Fibroblast of lung (primary cell): ENCODE measurements around the gene NOSIP. TPM values are rescaled to one million over a fixed set of nuclear protein-coding genes. Genes with fewer than 3 reads are reported as not detected.

Source experiments
- DNase-seq, 2 donors: peaks; one replicate each; pipeline versions ENCODE4 v3.0.0 to v3.0.0-alpha.2; 2010; ENCODE audit warnings: low read depth in 2 of 2
- H2AFZ ChIP-seq: 2 replicates; pipeline ENCODE4 v1.5.1; 2012; ENCODE audit warnings: low read length, control low read depth, inconsistent platforms
- H3K27ac ChIP-seq: 2 replicates; pipeline ENCODE4 v1.5.1; 2011; ENCODE audit warnings: low read length, control low read depth; ENCODE audit not compliant: insufficient read depth
- H3K27me3 ChIP-seq: 2 replicates; pipeline ENCODE4 v1.5.1; 2011; ENCODE audit warnings: mild to moderate bottlenecking, low read length; ENCODE audit not compliant: control insufficient read depth, insufficient read depth
- H3K36me3 ChIP-seq: 2 replicates; pipeline ENCODE4 v1.5.1; 2011; ENCODE audit warnings: low read length; ENCODE audit not compliant: control insufficient read depth, insufficient read depth
- H3K4me1 ChIP-seq: 2 replicates; pipeline ENCODE4 v1.5.1; 2011; ENCODE audit warnings: low read length; ENCODE audit not compliant: control insufficient read depth, insufficient read depth; ENCODE audit errors: extremely low read depth
- H3K4me2 ChIP-seq: 2 replicates; pipeline ENCODE4 v1.5.1; 2011; ENCODE audit warnings: low read length, control low read depth; ENCODE audit not compliant: insufficient read depth; ENCODE audit errors: extremely low read depth
- H3K4me3 ChIP-seq, 4 experiments: fragments of 200-600 bp in 1 of 4; sonication (generic) in 1 of 4; replicated peaks in 1 of 4; 2 replicates each; pipeline ENCODE4 v1.5.1; 2011 to 2016; ENCODE audit warnings: low read length in 4 of 4, low read depth in 3 of 4, mild to moderate bottlenecking in 3 of 4, control low read depth in 2 of 4, inconsistent platforms in 1 of 4, mixed read lengths in 1 of 4; ENCODE audit not compliant: insufficient read depth in 1 of 4; ENCODE audit errors: control extremely low read depth in 1 of 4
- H3K79me2 ChIP-seq: 2 replicates; pipeline ENCODE4 v1.5.1; 2012; ENCODE audit warnings: mild to moderate bottlenecking, low read length, inconsistent platforms; ENCODE audit not compliant: control insufficient read depth, insufficient read depth
- H3K9ac ChIP-seq: 2 replicates; pipeline ENCODE4 v1.5.1; 2011; ENCODE audit warnings: mild to moderate bottlenecking, low read length, control low read depth; ENCODE audit not compliant: insufficient read depth
- H3K9me3 ChIP-seq: 2 replicates; pipeline ENCODE4 v1.5.1; 2012; ENCODE audit warnings: low read depth, low read length; ENCODE audit not compliant: control insufficient read depth, insufficient read depth
- H4K20me1 ChIP-seq: 2 replicates; pipeline ENCODE4 v1.5.1; 2011; ENCODE audit warnings: low read length; ENCODE audit not compliant: control insufficient read depth, insufficient read depth; ENCODE audit errors: extremely low read depth
- EZH2 ChIP-seq: IDR thresholded peaks from 2 replicates; pipeline ENCODE4 v1.5.1; 2012; ENCODE audit warnings: low read length, control low read depth, mild to moderate bottlenecking; ENCODE audit errors: missing control alignments
- polyA plus RNA-seq, 2 donors: library from polyadenylated mRNA; depleted of rRNA in 1 of 2; stranded (reverse) in 1 of 2; unstranded in 1 of 2; fragments of >200 nt; gene quantifications; 2 replicates each; pipeline ENCODE4 v1.2.1, GENCODE V29; 2011 to 2012; ENCODE audit warnings: missing spikeins in 1 of 2
- total RNA-seq: library from RNA; depleted of rRNA; stranded (reverse); fragments of >200 nt; gene quantifications from 2 replicates; pipeline ENCODE4 v1.2.1, GENCODE V29; 2014
- TF ChIP-seq, protein P1 (sequence below), 2 donors: IDR thresholded peaks in 1 of 2; conservative IDR thresholded peaks in 1 of 2; 1 replicate in 1 of 2; 2 replicates in 1 of 2; pipeline ENCODE4 v1.5.1; 2011 to 2012; ENCODE audit warnings: low read length in 2 of 2, control low read depth in 1 of 2, inconsistent platforms in 1 of 2, low read depth in 1 of 2, mild to moderate bottlenecking in 1 of 2

NOSIP gene
- total and polyA plus RNA-seq, 2 donors (not counting 1 experiment from before 2014, with no cell fraction given): 41.2 to 67.9 TPM

DNA sequence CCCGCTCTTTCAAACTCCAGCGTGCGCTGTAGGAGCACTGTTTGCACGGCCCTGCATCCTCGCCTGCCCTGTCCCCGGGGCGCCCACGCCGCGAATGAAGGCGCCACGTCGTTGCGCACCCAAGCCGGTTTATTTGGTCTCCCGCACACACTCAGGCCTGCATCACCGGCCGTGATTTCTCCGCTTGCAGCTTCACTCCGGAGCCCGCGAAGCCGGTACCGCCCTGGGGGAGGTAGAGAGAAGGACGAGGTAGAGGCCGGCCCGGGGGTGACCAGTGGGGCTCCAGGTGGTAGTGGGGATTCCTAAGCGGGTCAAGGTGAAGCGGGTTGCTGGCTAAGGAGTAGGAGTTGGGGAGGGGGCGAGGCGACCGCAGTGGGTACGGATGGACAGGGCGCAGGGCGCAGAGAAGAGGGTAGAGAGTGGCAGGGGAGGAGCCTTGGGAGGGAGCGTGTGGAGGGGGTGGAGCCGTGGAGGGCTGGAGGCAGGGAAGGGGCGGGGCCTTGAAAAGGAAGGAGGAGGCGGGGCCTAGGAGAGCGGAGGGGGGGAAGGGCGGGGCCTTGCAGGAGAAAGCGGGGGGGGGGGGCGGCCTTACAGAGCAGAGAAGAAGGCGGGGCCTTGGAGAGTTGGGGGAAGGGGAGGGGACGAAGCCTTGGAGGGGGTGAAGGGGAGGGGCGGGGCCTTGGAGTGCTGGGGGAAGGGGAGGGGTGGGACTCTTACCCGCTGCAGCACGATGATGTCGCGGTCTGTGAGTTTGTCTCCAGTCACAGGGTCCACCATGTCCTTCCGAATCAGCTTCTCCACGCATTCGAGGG is 24.6 kb downstream of the NOSIP start:
- no peak overlapping the region for H3K27ac ChIP-seq
- H3K27me3 ChIP-seq: no peaks in the 10 kb centered on the region
- H3K79me2 ChIP-seq: no peaks in the 10 kb centered on the region
- TF ChIP-seq, protein P1, sequence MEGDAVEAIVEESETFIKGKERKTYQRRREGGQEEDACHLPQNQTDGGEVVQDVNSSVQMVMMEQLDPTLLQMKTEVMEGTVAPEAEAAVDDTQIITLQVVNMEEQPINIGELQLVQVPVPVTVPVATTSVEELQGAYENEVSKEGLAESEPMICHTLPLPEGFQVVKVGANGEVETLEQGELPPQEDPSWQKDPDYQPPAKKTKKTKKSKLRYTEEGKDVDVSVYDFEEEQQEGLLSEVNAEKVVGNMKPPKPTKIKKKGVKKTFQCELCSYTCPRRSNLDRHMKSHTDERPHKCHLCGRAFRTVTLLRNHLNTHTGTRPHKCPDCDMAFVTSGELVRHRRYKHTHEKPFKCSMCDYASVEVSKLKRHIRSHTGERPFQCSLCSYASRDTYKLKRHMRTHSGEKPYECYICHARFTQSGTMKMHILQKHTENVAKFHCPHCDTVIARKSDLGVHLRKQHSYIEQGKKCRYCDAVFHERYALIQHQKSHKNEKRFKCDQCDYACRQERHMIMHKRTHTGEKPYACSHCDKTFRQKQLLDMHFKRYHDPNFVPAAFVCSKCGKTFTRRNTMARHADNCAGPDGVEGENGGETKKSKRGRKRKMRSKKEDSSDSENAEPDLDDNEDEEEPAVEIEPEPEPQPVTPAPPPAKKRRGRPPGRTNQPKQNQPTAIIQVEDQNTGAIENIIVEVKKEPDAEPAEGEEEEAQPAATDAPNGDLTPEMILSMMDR (conservative IDR thresholded peaks at IDR 0.05 in 1 of 2, IDR thresholded peaks at IDR 0.05 in 1 of 2; ENCODE audit: low read depth in 1 of 2, low read length in 2 of 2): no peak
- TF ChIP-seq EZH2: no peak
- no peaks in the 10 kb centered on the region for H4K20me1 ChIP-seq
- H3K9ac ChIP-seq: no peak overlapping the region
- peaks cover 33% of the 10 kb centered on the region for H3K36me3 ChIP-seq
- no peak overlapping the region for H2AFZ ChIP-seq
- peak; percentile 56 for DNase-seq
- no peaks in the 10 kb centered on the region for H3K9me3 ChIP-seq
- H3K4me1 ChIP-seq: peaks cover 4% of the 10 kb centered on the region
- no peak overlapping the region for H3K4me3 ChIP-seq
- no peak overlapping the region for H3K4me2 ChIP-seq

DNA sequence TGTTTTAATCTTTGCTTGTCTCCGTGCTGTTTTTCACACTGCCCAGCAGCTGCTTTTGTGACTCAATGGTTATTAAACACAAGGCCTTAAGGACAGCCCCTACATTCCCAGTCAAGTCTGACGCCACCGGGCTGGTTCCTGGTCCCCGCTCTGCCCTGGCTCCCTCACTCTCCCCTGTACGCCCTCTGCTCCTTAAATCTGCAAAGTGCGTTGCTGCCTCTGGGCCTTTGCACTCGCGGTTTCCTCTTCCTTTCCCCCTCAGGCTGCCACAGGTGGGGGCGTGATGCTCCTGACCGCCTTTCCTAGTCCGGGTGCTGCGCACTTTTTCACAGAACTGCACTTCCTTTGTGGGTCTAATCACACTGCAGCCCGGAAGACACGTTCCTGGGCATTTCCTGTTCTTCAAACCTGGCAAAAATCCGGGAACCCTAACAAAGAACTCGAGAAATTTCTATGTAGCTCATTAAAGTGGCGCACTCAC is 25.6 kb downstream of the NOSIP start:
- H3K4me1 ChIP-seq: no peaks in the 10 kb centered on the region
- H3K36me3 ChIP-seq: peaks cover 29% of the 10 kb centered on the region
- no peak overlapping the region for H3K27ac ChIP-seq
- no peaks in the 10 kb centered on the region for H3K27me3 ChIP-seq
- no peaks in the 10 kb centered on the region for H4K20me1 ChIP-seq
- H3K79me2 ChIP-seq: no peaks in the 10 kb centered on the region
- no peak overlapping the region for H3K9ac ChIP-seq
- TF ChIP-seq, protein P1 (conservative IDR thresholded peaks at IDR 0.05 in 1 of 2, IDR thresholded peaks at IDR 0.05 in 1 of 2; ENCODE audit: low read depth in 1 of 2, low read length in 2 of 2): no peak
- no peak for TF ChIP-seq EZH2
- no peak overlapping the region for H3K4me2 ChIP-seq
- no peak overlapping the region for H3K4me3 ChIP-seq
- no peak overlapping the region for H2AFZ ChIP-seq
- H3K9me3 ChIP-seq: no peaks in the 10 kb centered on the region
- no peak for DNase-seq

DNA sequence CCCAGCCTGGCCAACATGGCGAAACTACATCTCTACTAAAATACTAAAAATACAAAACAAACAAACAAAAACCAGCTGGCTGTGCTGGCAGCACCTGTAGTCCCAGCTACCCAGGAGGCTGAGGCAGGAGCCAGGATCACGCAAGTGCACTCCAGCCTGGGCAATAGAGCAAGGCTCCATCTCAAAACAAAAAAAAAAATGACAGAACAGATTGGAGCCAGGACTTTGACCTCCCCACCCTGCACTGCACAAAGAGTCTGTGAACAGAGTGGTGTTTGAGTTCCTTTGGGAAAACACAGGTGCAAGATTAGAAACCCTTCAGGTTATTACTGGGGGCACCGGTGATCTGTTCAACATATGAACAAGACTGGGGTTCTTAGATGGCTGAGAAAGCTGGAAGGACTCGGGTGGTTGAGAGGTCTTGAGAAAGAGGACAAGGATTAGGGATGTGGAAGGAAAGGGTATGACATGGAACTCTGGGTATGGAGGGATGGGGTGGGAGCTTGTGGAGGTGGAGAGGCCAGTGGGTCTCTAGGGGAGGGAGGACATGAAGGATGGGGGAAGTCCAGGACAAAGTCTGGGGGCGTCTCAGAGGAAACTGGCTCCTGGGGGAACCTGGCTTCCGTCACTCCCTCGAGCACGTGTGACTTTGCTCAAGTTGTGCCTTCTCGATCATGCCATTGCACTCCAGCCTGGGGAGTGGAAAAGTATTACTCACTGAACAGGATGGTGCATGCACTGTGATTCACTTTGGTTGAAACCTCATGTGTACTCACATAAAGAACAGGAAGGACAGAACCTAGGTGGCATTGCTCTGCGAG is 26.7 kb downstream of the NOSIP start:
- Histone ChIP-seq H3K4me3 (no peak overlapping the region), H3K9ac (no peak overlapping the region), H3K27me3 (no peaks in the 10 kb centered on the region), H3K27ac (no peak overlapping the region), H2AFZ (no peak overlapping the region), H3K9me3 (no peaks in the 10 kb centered on the region), H3K4me1 (no peaks in the 10 kb centered on the region), H4K20me1 (no peaks in the 10 kb centered on the region), H3K4me2 (no peak overlapping the region), H3K79me2 (no peaks in the 10 kb centered on the region), H3K36me3 (peaks cover 25% of the 10 kb centered on the region)
- TF ChIP-seq, protein P1 (conservative IDR thresholded peaks at IDR 0.05 in 1 of 2, IDR thresholded peaks at IDR 0.05 in 1 of 2; ENCODE audit: low read depth in 1 of 2, low read length in 2 of 2): no peak
- no peak for TF ChIP-seq EZH2
- peak in 1 of 2 donors; percentile 82 for DNase-seq
